HCT116 (cell line): Measurements from ENCODE around the gene EVI5. TPM values are rescaled to one million over a fixed set of nuclear protein-coding genes. Genes with fewer than 3 reads are reported as not detected.
"Not testable (repeated sequence)": the region's sequence is repeated elsewhere in the genome, so short reads cannot be mapped to it uniquely, and the experiment has no call there.

ENCODE experiments used
- ATAC-seq: fragments of 200-7000 bp; cut with Tn5 transposase; 2 replicates; pipeline ENCODE4 v1.9.1; 2020; ENCODE audit warnings: mild to moderate bottlenecking, moderate library complexity
- BruUV-seq: library from RNA; stranded (reverse); fragments of 400-500 nt; replicated peaks from 2 replicates; lab custom pipeline; 2021; lab: Mats Ljungman, UMichigan
- CTCF ChIA-PET: fragments of 300-600 bp; sonication (Branson Sonifier 250); formaldehyde crosslinking; loops from one replicate; lab custom pipeline; 2021; ENCODE audit warnings: antibody characterized with exemption; lab: Charles Lee
- POLR2A ChIA-PET: fragments of 300-600, 350-600 bp; sonication (Branson Sonifier 250); formaldehyde crosslinking; loops from one replicate; lab custom pipeline; 2021; ENCODE audit warnings: antibody characterized with exemption; lab: Charles Lee
- RAD21 ChIA-PET, 2 experiments: fragments of 300-600 bp; sonication (Branson Sonifier 250); formaldehyde crosslinking; loops; one replicate each; lab custom pipeline; 2023; ENCODE audit warnings: low total read pairs in 2 of 2; ENCODE audit not compliant: uncharacterized antibody in 2 of 2, unreplicated experiment in 2 of 2, low non-redundant PET in 1 of 2; lab: Charles Lee
- DNase-seq: peaks from one replicate; pipeline ENCODE4 v3.0.0-alpha.2; 2010; ENCODE audit warnings: low read depth, low spot score
- H2AFZ ChIP-seq: fragments of 200-600 bp; shearing (Covaris generic), sonication (generic); 2 replicates; pipeline ENCODE4 v1.6.1; 2017; ENCODE audit warnings: low read depth, mixed run types, mixed read lengths, antibody characterized with exemption, low read length; ENCODE audit not compliant: poor library complexity, severe bottlenecking
- H3K27ac ChIP-seq: 2 replicates; pipeline ENCODE4 v1.5.1; 2012; ENCODE audit warnings: low read depth, low read length
- H3K27me3 ChIP-seq: fragments of 200-600 bp; sonication (generic); 2 replicates; pipeline ENCODE4 v1.6.1; 2016; ENCODE audit warnings: mixed run types, low read length, mixed read lengths; ENCODE audit not compliant: insufficient read depth
- H3K36me3 ChIP-seq, 2 experiments: fragments of 200-500 bp in 1 of 2; fragments of 200-600 bp in 1 of 2; sonication (Bioruptor generic) in 1 of 2; sonication (generic) in 1 of 2; 2 replicates each; pipeline versions ENCODE4 v1.5.1 to v1.6.1; 2014 to 2016; ENCODE audit warnings: low read length in 2 of 2, inconsistent platforms in 1 of 2, mixed read lengths in 1 of 2, mixed run types in 1 of 2; ENCODE audit not compliant: insufficient read depth in 2 of 2, control insufficient read depth in 1 of 2
- H3K4me1 ChIP-seq, 2 experiments: fragments of 200-600 bp in 1 of 2; sonication (generic) in 1 of 2; 2 replicates each; pipeline versions ENCODE4 v1.5.1 to v1.6.1; 2012 to 2017; ENCODE audit warnings: low read length in 2 of 2, inconsistent platforms in 1 of 2, mild to moderate bottlenecking in 1 of 2, mixed read lengths in 1 of 2, mixed run types in 1 of 2, moderate library complexity in 1 of 2; ENCODE audit not compliant: insufficient read depth in 2 of 2, control insufficient read depth in 1 of 2
- H3K4me2 ChIP-seq: fragments of 200-600 bp; sonication (generic); 2 replicates; pipeline ENCODE4 v1.6.1; 2017; ENCODE audit warnings: mixed run types, low read length, mixed read lengths
- H3K4me3 ChIP-seq, 2 experiments: fragments of 200-600 bp in 1 of 2; sonication (generic) in 1 of 2; replicated peaks in 1 of 2; 2 replicates each; pipeline ENCODE4 v1.5.1; 2011 to 2016; ENCODE audit warnings: low read length in 2 of 2, control low read depth in 1 of 2, low read depth in 1 of 2, mild to moderate bottlenecking in 1 of 2, mixed read lengths in 1 of 2, mixed run types in 1 of 2
- H3K79me2 ChIP-seq: fragments of 200-600 bp; sonication (generic); 2 replicates; pipeline ENCODE4 v1.6.1; 2017; ENCODE audit warnings: mild to moderate bottlenecking, mixed run types, low read length, moderate library complexity, mixed read lengths; ENCODE audit not compliant: insufficient read depth
- H3K9ac ChIP-seq: fragments of 200-600 bp; sonication (generic); 2 replicates; pipeline ENCODE4 v1.6.1; 2016; ENCODE audit warnings: low read length, mixed read lengths
- H3K9me2 ChIP-seq: fragments of 200-600 bp; sonication (generic), shearing (Covaris generic); 2 replicates; pipeline ENCODE4 v1.6.1; 2017; ENCODE audit warnings: mixed run types, mild to moderate bottlenecking, moderate library complexity; ENCODE audit not compliant: insufficient read depth
- H3K9me3 ChIP-seq, 2 experiments: fragments of 200-500 bp in 1 of 2; fragments of 200-600 bp in 1 of 2; sonication (Bioruptor generic) in 1 of 2; sonication (generic) in 1 of 2; 2 replicates each; pipeline ENCODE4 v1.6.1; 2014 to 2017; ENCODE audit warnings: low read length in 2 of 2, mixed read lengths in 2 of 2, inconsistent platforms in 1 of 2, low read depth in 1 of 2, mild to moderate bottlenecking in 1 of 2, mixed run types in 1 of 2, moderate library complexity in 1 of 2; ENCODE audit not compliant: control insufficient read depth in 1 of 2, insufficient read depth in 1 of 2
- H4K20me1 ChIP-seq: fragments of 200-600 bp; sonication (generic), shearing (Covaris generic); 2 replicates; pipeline ENCODE4 v1.6.1; 2017; ENCODE audit warnings: mixed run types, mild to moderate bottlenecking, moderate library complexity; ENCODE audit not compliant: insufficient read depth
- CBX3 ChIP-seq: IDR thresholded peaks from 2 replicates; pipeline ENCODE4 v1.6.1; 2012; ENCODE audit warnings: low read depth
- CEBPB ChIP-seq: IDR thresholded peaks from 2 replicates; pipeline ENCODE4 v1.6.1; 2012; ENCODE audit warnings: low read depth
- FOSL1 ChIP-seq: IDR thresholded peaks from 2 replicates; pipeline ENCODE4 v1.6.1; 2012; ENCODE audit warnings: low read depth
- JUND ChIP-seq: IDR thresholded peaks from 2 replicates; pipeline ENCODE4 v1.6.1; 2012
- SP1 ChIP-seq: IDR thresholded peaks from 2 replicates; pipeline ENCODE4 v1.6.1; 2012; ENCODE audit warnings: low read depth
- SRF ChIP-seq: IDR thresholded peaks from 2 replicates; pipeline ENCODE4 v1.6.1; 2012; ENCODE audit warnings: low read depth
- YY1 ChIP-seq: IDR thresholded peaks from 2 replicates; pipeline ENCODE4 v1.6.1; 2011; ENCODE audit warnings: low read length, low read depth, moderate library complexity, mild to moderate bottlenecking; ENCODE audit not compliant: insufficient replicate concordance; ENCODE audit errors: extremely low read depth
- ZFX ChIP-seq: fragments of 450-650 bp; IDR thresholded peaks from 2 replicates; pipeline ENCODE4 v1.6.1; 2017
- intact Hi-C: fragments of 100-400 bp; cut with micrococcal nuclease; formaldehyde crosslinking; loops from 2 replicates; pipeline ENCODE4 v1.10.0; 2022
- total RNA-seq: library from RNA; stranded (reverse); gene quantifications from one replicate; pipeline ENCODE4 v1.2.1, GENCODE V29; 2021; ENCODE audit not compliant: unreplicated experiment
- TF ChIP-seq, protein P1 (sequence below): IDR thresholded peaks from 2 replicates; pipeline ENCODE4 v1.6.1; 2012
- TF ChIP-seq, protein P2 (sequence below): IDR thresholded peaks from 2 replicates; pipeline ENCODE4 v1.6.1; 2012
- TF ChIP-seq, protein P3 (sequence below): IDR thresholded peaks from 2 replicates; pipeline ENCODE4 v1.6.1; 2012; ENCODE audit warnings: low read depth

The EVI5 gene
- total RNA-seq, 1 experiment from 2014 or later: 21.8 TPM

- no peak for TF ChIP-seq CBX3
- TF ChIP-seq, protein P1, sequence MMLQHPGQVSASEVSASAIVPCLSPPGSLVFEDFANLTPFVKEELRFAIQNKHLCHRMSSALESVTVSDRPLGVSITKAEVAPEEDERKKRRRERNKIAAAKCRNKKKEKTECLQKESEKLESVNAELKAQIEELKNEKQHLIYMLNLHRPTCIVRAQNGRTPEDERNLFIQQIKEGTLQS: no peak
- TF ChIP-seq, all 23 proteins: peak for 0
Observed at GRCh38 chr1:92536980-92537884, 247.7 kb downstream of the EVI5 start (continued).

GRCh38 chr1:92536211-92536979, 248.5 kb downstream of the EVI5 start:
- no peak for DNase-seq
- Histone ChIP-seq H3K27me3 (no peaks in the 10 kb centered on the region), H3K4me2 (no peak overlapping the region), H4K20me1 (no peaks in the 10 kb centered on the region), H3K9me3 (no peaks in the 10 kb centered on the region), H2AFZ (no peak overlapping the region), H3K4me1 (0 out of 4 replicates have a peak, but pooled peaks cover 0 to 3% of the 10 kb centered on the region in 2 experiments), H3K9ac (no peak overlapping the region), H3K4me3 (no peak overlapping the region), H3K9me2 (no peaks in the 10 kb centered on the region), H3K79me2 (no peaks in the 10 kb centered on the region), H3K36me3 (no peaks in the 10 kb centered on the region), H3K27ac (no peak overlapping the region)
- intact Hi-C loops: no loop called here
- TF ChIP-seq YY1 (no peak), JUND (no peak), FOSL1 (no peak), SP1 (no peak), SRF (no peak), ZFX (no peak), CEBPB (no peak), CBX3 (no peak)
- TF ChIP-seq, protein P2, sequence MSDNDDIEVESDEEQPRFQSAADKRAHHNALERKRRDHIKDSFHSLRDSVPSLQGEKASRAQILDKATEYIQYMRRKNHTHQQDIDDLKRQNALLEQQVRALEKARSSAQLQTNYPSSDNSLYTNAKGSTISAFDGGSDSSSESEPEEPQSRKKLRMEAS: no peak
- TF ChIP-seq, protein P3, sequence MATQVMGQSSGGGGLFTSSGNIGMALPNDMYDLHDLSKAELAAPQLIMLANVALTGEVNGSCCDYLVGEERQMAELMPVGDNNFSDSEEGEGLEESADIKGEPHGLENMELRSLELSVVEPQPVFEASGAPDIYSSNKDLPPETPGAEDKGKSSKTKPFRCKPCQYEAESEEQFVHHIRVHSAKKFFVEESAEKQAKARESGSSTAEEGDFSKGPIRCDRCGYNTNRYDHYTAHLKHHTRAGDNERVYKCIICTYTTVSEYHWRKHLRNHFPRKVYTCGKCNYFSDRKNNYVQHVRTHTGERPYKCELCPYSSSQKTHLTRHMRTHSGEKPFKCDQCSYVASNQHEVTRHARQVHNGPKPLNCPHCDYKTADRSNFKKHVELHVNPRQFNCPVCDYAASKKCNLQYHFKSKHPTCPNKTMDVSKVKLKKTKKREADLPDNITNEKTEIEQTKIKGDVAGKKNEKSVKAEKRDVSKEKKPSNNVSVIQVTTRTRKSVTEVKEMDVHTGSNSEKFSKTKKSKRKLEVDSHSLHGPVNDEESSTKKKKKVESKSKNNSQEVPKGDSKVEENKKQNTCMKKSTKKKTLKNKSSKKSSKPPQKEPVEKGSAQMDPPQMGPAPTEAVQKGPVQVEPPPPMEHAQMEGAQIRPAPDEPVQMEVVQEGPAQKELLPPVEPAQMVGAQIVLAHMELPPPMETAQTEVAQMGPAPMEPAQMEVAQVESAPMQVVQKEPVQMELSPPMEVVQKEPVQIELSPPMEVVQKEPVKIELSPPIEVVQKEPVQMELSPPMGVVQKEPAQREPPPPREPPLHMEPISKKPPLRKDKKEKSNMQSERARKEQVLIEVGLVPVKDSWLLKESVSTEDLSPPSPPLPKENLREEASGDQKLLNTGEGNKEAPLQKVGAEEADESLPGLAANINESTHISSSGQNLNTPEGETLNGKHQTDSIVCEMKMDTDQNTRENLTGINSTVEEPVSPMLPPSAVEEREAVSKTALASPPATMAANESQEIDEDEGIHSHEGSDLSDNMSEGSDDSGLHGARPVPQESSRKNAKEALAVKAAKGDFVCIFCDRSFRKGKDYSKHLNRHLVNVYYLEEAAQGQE: no peak
- TF ChIP-seq, protein P1: no peak
- ChIA-PET POLR2A (no interaction called here), RAD21 (no interaction called here), CTCF (no interaction called here)
- no TSS peak for BruUV-seq
- no peak for ATAC-seq

GRCh38 chr1:92532371-92532770, 252.5 kb downstream of the EVI5 start:
- POLR2A ChIA-PET, DNase-seq, BruUV-seq, H3K4me2 ChIP-seq, H3K27me3 ChIP-seq, CTCF ChIA-PET, RAD21 ChIA-PET, ATAC-seq, H2AFZ ChIP-seq, H3K27ac ChIP-seq, H4K20me1 ChIP-seq, intact Hi-C loops, H3K9me2 ChIP-seq, H3K4me1 ChIP-seq, H3K9me3 ChIP-seq, H3K4me3 ChIP-seq, H3K36me3 ChIP-seq, H3K79me2 ChIP-seq, H3K9ac ChIP-seq: not testable (repeated sequence)
